Right lobe of liver (tissue), 4 donors: ENCODE data around the gene AARS2.

Experiments used
- CTCF ChIP-seq, 4 donors: fragments of 200-600 bp in 3 of 4; fragments of 450-650 bp in 1 of 4; IDR thresholded peaks; one replicate each; pipeline versions ENCODE4 v1.5.1 to v1.8.0; 2016 to 2022; ENCODE audit warnings: antibody characterized with exemption in 4 of 4, mild to moderate bottlenecking in 2 of 4
- POLR2A ChIP-seq: fragments of 450-650 bp; IDR thresholded peaks from one replicate; pipeline ENCODE4 v1.6.1; 2017; ENCODE audit warnings: antibody characterized with exemption, mild to moderate bottlenecking
- donor health status: DM: no; HTN: no; CAD: no.
- donor health status: DM: no; HTN: no; CAD: no.
- donor health status: DM: no; HTN: yes; CAD: no.

- TF ChIP-seq POLR2A: no peak
- TF ChIP-seq CTCF (IDR thresholded peaks at IDR 0.05): no peak
Observed at GRCh38 chr6:44342052-44342451, 28.9 kb upstream of the AARS2 start.
